CD14-positive monocyte (primary cell): ENCODE data around the gene FAM25A. TPM values are rescaled to one million over a fixed set of nuclear protein-coding genes. Genes with fewer than 3 reads are reported as not detected.

Source experiments
- DNase-seq, 3 donors: peaks; one replicate each; pipeline ENCODE4 v3.0.0-alpha.2; 2011 to 2022
- H2AFZ ChIP-seq: 2 replicates; pipeline ENCODE4 v1.6.0; 2012; ENCODE audit warnings: mild to moderate bottlenecking, low read depth, low read length, inconsistent platforms; ENCODE audit not compliant: insufficient read depth, poor library complexity, severe bottlenecking
- H3K27ac ChIP-seq, 2 donors: 1 replicate in 1 of 2; 2 replicates in 1 of 2; pipeline ENCODE4 v1.5.1; 2012 to 2013; ENCODE audit warnings: low read length in 2 of 2, control low read depth in 1 of 2, inconsistent platforms in 1 of 2, low read depth in 1 of 2, mild to moderate bottlenecking in 1 of 2
- H3K27me3 ChIP-seq, 2 donors: one replicate each; pipeline versions ENCODE4 v1.6.0 to v1.6.1; 2011 to 2013; ENCODE audit warnings: low read length in 2 of 2; ENCODE audit not compliant: control insufficient read depth in 2 of 2, insufficient read depth in 2 of 2
- H3K36me3 ChIP-seq, 2 donors: replicated peaks in 1 of 2; 1 replicate in 1 of 2; 2 replicates in 1 of 2; pipeline versions ENCODE4 v1.5.1 to v1.6.1; 2012 to 2013; ENCODE audit warnings: low read length in 2 of 2, control low read depth in 1 of 2, inconsistent platforms in 1 of 2, mild to moderate bottlenecking in 1 of 2; ENCODE audit not compliant: insufficient read depth in 2 of 2, control insufficient read depth in 1 of 2
- H3K4me1 ChIP-seq, 2 donors: 1 replicate in 1 of 2; 2 replicates in 1 of 2; pipeline versions ENCODE4 v1.5.1 to v1.6.1; 2012 to 2013; ENCODE audit warnings: low read length in 2 of 2, control low read depth in 1 of 2, inconsistent platforms in 1 of 2, mild to moderate bottlenecking in 1 of 2, moderate library complexity in 1 of 2; ENCODE audit not compliant: insufficient read depth in 2 of 2, control insufficient read depth in 1 of 2
- H3K4me2 ChIP-seq: replicated peaks from 2 replicates; pipeline ENCODE3; 2012; ENCODE audit warnings: low read length, moderate library complexity, mild to moderate bottlenecking; ENCODE audit not compliant: poor library complexity, severe bottlenecking; ENCODE audit errors: extremely low read depth
- H3K4me3 ChIP-seq, 3 experiments: fragments of 200-600 bp in 1 of 3; sonication (generic) in 1 of 3; replicated peaks in 1 of 3; 1 replicate in 2 of 3; 2 replicates in 1 of 3; pipeline ENCODE4 v1.5.1; 2011 to 2013; ENCODE audit warnings: low read length in 3 of 3, mild to moderate bottlenecking in 3 of 3, control low read depth in 2 of 3, low read depth in 2 of 3, inconsistent platforms in 1 of 3, moderate library complexity in 1 of 3
- H3K79me2 ChIP-seq: 2 replicates; pipeline ENCODE4 v1.6.0; 2012; ENCODE audit warnings: mild to moderate bottlenecking, control low read depth, inconsistent platforms, low read length, moderate library complexity; ENCODE audit not compliant: insufficient read depth
- H3K9ac ChIP-seq: 2 replicates; pipeline ENCODE4 v1.6.0; 2017; ENCODE audit warnings: low read length, mild to moderate bottlenecking; ENCODE audit not compliant: insufficient read depth, poor library complexity, severe bottlenecking
- H3K9me3 ChIP-seq, 2 donors: replicated peaks in 1 of 2; 1 replicate in 1 of 2; 2 replicates in 1 of 2; pipeline versions ENCODE4 v1.5.1 to v1.6.1; 2012 to 2013; ENCODE audit warnings: low read length in 2 of 2, control low read depth in 1 of 2; ENCODE audit not compliant: control insufficient read depth in 1 of 2, insufficient read depth in 1 of 2
- H4K20me1 ChIP-seq: 2 replicates; pipeline ENCODE4 v1.6.0; 2012; ENCODE audit warnings: mild to moderate bottlenecking, low read length, control low read depth, moderate library complexity; ENCODE audit not compliant: insufficient read depth
- H3K27ac Mint-ChIP-seq, 7 donors: one replicate each; pipeline ENCODE4 v1.8.0; 2020; ENCODE audit warnings: mild to moderate bottlenecking in 7 of 7, mixed read lengths in 7 of 7, moderate library complexity in 6 of 7, inconsistent platforms in 2 of 7
- H3K27me3 Mint-ChIP-seq, 3 donors: one replicate each; pipeline ENCODE4 v1.8.0; 2021 to 2022; ENCODE audit warnings: low read depth in 3 of 3, mild to moderate bottlenecking in 3 of 3, mixed read lengths in 3 of 3, moderate library complexity in 3 of 3, inconsistent platforms in 1 of 3
- H3K36me3 Mint-ChIP-seq, 2 donors: one replicate each; pipeline ENCODE4 v1.8.0; 2020; ENCODE audit warnings: mixed read lengths in 2 of 2, inconsistent platforms in 1 of 2, mild to moderate bottlenecking in 1 of 2
- H3K4me1 Mint-ChIP-seq: one replicate; pipeline ENCODE4 v1.8.0; 2020; ENCODE audit warnings: mild to moderate bottlenecking, mixed read lengths
- H3K4me3 Mint-ChIP-seq, 2 donors: one replicate each; pipeline ENCODE4 v1.8.0; 2020; ENCODE audit warnings: mild to moderate bottlenecking in 2 of 2, mixed read lengths in 2 of 2, moderate library complexity in 1 of 2
- H3K9me3 Mint-ChIP-seq, 7 donors: one replicate each; pipeline ENCODE4 v1.8.0; 2020 to 2022; ENCODE audit warnings: mixed read lengths in 7 of 7, mild to moderate bottlenecking in 6 of 7, moderate library complexity in 6 of 7, inconsistent platforms in 2 of 7
- CTCF ChIP-seq: fragments of 200-600 bp; IDR thresholded peaks from one replicate; pipeline ENCODE4 v1.8.0; 2022; ENCODE audit warnings: antibody characterized with exemption, mild to moderate bottlenecking
- WGBS: methylation state at CpG from one replicate; pipeline ENCODE4 v1.1.5; 2013; ENCODE audit warnings: missing lambda C conversion rate; ENCODE audit not compliant: insufficient coverage; 5-methylcytosine and 5-hydroxymethylcytosine counted together
- intact Hi-C, 2 donors: fragments of 100-400 bp; cut with micrococcal nuclease; formaldehyde crosslinking; loops; one replicate each; pipeline versions ENCODE4 v1.15.0 to v1.15.1; 2023
- polyA plus RNA-seq, 3 donors: library from polyadenylated mRNA; depleted of rRNA in 1 of 3; unstranded in 2 of 3; stranded (reverse) in 1 of 3; fragments of 300-500 nt in 2 of 3; fragments of >200 nt in 1 of 3; fragmentation: Illumina TruSeq in 2 of 3; gene quantifications; 1 replicate in 2 of 3; 2 replicates in 1 of 3; pipeline ENCODE4 v1.2.3, GENCODE V29; 2012 to 2021

Gene FAM25A
- polyA plus RNA-seq, 3 donors = not detected

- no peak for TF ChIP-seq CTCF
- 100% methylated on average over 2 of the region's 2 CpGs for WGBS
Measured at GRCh38 chr10:87066178-87066577, 46.1 kb downstream of the FAM25A start.

GRCh38 chr10:87066865-87067264 lies 46.8 kb downstream of the FAM25A start:
- H2AFZ ChIP-seq = no peak overlapping the region
- no peak overlapping the region for H3K9ac ChIP-seq
- H3K27ac ChIP-seq = peak overlapping the region in 1 of 2 donors; percentile 27
- WGBS = 100% methylated on average over 1 of the region's 1 CpG
- no peaks in the 10 kb centered on the region for H3K79me2 ChIP-seq
- H3K4me1 ChIP-seq = no peaks in the 10 kb centered on the region
- no peak overlapping the region for H3K4me3 ChIP-seq
- H3K4me2 ChIP-seq = no peak overlapping the region
- H3K27me3 Mint-ChIP-seq = no peaks in the 10 kb centered on the region
- H3K27ac Mint-ChIP-seq = peak overlapping the region in 5 of 7 donors; percentile 40 to 76 (median 59)
- intact Hi-C loops = no loop called here
- DNase-seq = no peak
- peaks cover 78 to 95% of the 10 kb centered on the region in 2 donors for H3K36me3 Mint-ChIP-seq
- TF ChIP-seq CTCF = no peak
- no peaks in the 10 kb centered on the region for H3K9me3 Mint-ChIP-seq
- H3K36me3 ChIP-seq = peaks cover 88 to 100% of the 10 kb centered on the region in 2 donors
- no peaks in the 10 kb centered on the region for H3K9me3 ChIP-seq
- no peaks in the 10 kb centered on the region for H3K4me1 Mint-ChIP-seq
- peaks cover 24% of the 10 kb centered on the region for H4K20me1 ChIP-seq
- H3K27me3 ChIP-seq = no peaks in the 10 kb centered on the region
- H3K4me3 Mint-ChIP-seq = no peak overlapping the region

More at GRCh38 chr10:87066178-87066577, 46.1 kb downstream of the FAM25A start:
- H3K9ac ChIP-seq = no peak overlapping the region
- H3K4me2 ChIP-seq = no peak overlapping the region
- H3K27me3 ChIP-seq = no peaks in the 10 kb centered on the region
- Mint-ChIP-seq H3K36me3 (peaks cover 76 to 95% of the 10 kb centered on the region in 2 donors), H3K4me1 (no peaks in the 10 kb centered on the region), H3K9me3 (no peaks in the 10 kb centered on the region), H3K4me3 (no peak overlapping the region), H3K27me3 (no peaks in the 10 kb centered on the region), H3K27ac (peak overlapping the region in 4 of 7 donors; percentile 29 to 75 (median 40))
- DNase-seq = no peak
- intact Hi-C loops = no loop called here
- H3K4me1 ChIP-seq = no peaks in the 10 kb centered on the region
- H3K27ac ChIP-seq = peak overlapping the region in 1 of 2 donors; percentile 27
- no peak overlapping the region for H2AFZ ChIP-seq
- H3K9me3 ChIP-seq = no peaks in the 10 kb centered on the region
- H3K4me3 ChIP-seq = no peak overlapping the region
- H3K36me3 ChIP-seq = peaks cover 89 to 100% of the 10 kb centered on the region in 2 donors
- H4K20me1 ChIP-seq = peaks cover 19% of the 10 kb centered on the region
- no peaks in the 10 kb centered on the region for H3K79me2 ChIP-seq
